ENCODE results near the gene B3GNT5.
A peak's percentile ranks its signal among the peaks of the same experiment; 100 is the strongest.

The B3GNT5 gene

DNA sequence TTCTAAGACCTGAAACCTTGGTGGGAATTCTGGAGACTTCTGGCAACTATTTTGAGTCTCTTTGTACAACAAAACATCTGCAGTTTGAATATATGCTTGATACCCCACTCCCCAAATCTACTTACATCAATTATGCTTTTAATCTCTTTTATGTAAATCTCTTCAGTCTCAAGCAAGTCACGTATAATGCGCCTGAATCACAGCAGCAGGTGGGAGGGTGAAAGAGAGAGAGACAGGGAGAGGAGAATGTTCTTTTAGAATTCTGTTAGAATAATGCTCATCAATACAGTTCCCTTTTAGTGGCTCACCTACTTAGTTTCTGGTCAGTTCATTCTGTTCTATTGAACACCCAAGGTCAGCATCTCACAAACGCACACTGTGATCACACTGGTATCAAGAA is 22.2 kb upstream of the B3GNT5 start:
- no peak for FAIRE-seq

DNA sequence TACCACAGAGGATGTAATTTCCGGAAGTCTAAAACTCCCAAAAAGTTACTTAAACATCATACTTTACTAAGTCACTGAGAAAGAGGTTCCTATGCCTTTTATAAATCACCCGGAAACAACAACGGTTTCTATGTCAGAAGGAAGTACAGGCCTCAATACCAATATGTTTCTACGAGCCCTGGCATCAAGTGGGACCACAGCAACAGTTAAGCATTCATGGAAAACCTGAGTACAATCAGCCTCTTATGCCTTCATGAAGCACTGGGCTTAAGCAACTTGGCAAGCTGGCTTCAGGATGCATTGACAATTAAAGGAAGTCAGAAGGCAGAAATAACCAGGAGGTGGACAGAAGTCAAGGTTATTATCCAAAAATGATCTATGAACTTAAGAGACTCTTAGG is 19.1 kb upstream of the B3GNT5 start:
- no peak for FAIRE-seq

DNA sequence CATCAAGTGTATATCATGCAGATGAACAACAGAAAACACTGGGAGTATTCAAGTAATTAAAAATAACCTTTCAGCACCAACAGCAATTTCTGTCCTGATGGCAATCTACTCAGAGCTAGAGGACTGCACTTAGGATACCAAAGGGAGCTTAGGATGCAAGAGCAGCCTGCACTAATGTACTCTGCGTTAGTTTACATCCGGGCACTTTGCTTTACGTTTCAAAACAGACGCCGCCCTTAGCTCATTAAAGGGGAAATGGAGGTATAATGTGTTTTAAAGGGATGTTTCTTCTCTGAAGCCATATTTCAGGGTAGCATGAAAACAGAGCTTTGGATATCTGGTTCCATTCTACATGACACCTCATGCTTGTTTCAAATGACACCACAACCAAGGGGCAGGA is 14.0 kb upstream of the B3GNT5 start:
- no peak for FAIRE-seq

DNA sequence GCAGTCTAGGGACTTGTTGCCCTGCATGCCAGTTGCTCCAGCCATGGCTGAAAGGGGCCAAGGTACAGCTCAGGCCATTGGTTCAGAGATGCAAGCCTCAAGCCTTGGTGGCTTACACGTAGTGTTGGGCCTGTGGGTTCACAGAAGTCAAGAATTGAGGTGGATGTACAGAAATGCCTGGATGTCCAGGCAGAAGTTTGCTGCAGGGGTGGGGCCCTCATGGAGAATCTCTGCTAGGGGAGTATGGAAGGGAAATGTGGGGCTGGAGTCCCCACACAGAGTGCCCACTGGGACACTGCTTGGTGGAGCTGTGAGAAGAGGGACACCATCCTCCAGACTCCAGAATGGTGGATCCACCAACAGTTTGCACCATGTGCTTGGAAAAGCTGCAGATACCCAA is 10.6 kb upstream of the B3GNT5 start:
- FAIRE-seq, result no peak

DNA sequence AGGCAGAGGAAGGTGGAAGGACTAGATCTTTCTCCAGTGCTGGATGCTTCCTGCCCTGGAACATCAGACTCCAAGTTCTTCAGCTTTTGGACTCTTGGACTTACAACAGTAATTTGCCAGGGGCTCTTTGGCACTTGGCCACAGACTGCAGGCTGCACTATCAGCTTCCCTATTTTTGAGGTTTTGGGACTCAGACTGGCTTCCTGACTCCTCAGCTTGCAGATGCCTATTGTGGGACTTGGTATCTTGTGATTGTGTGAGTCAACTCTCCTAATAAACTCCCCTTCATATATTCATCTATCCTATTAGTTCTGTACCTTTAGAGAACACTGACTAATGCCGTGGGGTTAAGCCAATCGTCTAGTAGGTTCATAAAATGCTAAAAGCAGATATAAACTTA is 8.8 kb upstream of the B3GNT5 start:
- FAIRE-seq, result no peak

DNA sequence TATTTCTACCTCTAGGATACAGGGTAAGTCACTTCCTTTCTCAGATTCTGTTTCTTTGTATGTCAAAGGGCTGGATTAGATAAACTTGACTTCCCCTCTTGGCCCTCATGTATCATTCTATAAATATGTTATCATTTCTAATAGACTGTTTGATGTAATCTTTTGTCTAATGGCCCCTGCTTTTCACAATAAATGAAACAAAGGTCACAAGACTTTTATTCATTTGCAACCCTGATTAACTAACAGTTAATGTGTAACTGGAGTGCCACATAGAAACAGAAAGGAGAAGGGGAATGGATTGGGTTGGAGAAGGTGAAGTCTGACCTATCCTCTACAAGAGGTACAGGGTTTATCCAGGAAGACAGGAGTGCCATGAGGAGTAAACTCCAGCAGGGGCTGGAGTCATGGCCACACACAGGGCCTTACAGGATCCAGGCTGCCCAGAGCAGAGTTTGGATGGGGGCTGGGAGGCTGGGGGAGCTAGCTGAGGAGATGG is 8.0 kb upstream of the B3GNT5 start:
- FAIRE-seq, result no peak

DNA sequence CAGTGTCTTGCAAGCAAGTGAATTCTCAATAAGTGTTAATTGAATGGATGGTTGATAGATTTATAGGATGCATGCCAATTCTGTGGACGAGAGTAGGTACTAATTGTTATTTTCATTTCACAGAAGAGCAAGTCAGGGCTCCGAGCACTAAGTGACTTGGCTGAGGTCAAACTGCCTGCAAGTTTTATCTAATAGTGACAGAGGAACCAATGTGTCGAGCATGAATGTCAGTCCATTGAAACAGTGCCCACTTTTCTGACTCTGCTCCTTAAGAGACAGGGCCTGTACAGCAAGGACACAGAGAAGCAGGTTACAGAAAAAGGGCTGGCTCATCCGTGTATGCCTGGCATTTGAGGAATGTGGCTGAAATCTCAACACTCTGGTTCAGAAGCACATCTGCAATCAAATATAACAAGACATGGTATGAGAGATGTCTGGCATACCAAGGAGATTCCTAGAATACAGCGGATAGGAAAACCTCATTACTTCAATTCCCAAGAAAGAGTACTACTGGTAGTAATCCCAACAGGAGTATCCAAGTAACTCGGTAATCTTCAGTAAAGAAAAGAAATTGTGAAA is 6.0 kb upstream of the B3GNT5 start:
- FAIRE-seq, result no peak

DNA sequence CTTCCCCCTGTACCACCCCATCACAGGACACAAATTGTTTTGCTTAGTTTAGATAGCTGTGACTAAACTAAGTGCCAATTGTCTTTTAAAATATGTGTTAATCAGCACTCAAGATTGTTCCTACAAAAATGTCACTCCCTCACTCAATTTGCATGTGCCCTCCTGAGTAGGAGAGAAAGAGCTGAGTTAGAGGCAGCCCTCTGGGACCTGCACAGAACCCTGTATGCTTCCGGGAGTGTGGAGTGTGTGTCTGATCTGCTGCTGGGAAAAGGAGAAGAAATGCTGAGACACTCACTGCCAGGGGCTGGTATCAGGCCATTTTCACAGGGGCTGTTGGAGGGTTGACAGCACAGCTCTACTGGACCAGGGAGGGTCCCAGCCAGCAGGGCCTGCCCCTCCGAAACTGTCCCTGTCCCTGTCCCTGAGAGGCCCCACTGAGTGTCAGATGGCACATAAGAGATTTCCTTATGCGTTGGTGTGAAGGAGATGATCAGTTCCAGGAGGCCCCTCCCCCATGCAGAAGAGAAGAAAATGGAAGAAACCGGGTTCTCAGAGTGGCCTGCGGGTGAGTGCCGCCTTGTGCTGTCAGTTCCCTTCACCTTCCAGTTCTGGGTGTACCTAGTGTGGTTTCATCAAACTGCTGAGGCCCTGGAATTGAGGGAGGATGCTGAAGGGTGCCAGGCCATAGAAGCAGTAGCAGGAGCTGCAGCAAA is 3.9 kb upstream of the B3GNT5 start:
- no peak for FAIRE-seq

DNA sequence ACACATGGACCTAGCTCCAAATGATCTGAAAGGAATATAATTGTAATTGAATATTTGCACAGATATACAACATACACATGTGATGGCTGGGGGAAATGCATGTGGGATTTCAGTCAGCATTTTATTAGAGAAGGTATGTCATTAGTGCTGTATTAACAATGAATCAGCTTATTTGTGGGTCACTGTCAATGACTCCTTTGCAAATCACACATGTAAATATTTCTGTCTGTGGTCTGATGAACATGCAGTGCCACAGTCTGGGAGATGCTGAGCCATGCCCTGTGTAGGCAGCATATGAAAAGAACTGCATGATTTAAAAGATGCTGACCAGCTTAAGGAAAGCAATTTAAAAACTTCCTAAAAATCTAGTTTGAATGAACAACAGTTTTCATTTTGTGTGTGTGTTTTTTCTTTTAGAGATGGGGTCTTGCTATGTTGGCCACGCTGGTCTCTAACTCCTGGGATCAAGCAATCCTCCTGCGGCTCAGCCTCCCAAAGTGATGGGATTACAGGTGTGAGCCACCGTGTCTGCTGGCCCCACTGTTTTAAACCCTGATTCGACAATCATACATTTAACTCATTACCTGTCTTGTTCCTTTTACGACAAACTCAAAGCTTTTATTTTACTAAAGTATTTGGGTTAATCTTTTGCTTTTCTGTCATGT is 803 bp upstream of the B3GNT5 start:
- FAIRE-seq, result no peak

DNA sequence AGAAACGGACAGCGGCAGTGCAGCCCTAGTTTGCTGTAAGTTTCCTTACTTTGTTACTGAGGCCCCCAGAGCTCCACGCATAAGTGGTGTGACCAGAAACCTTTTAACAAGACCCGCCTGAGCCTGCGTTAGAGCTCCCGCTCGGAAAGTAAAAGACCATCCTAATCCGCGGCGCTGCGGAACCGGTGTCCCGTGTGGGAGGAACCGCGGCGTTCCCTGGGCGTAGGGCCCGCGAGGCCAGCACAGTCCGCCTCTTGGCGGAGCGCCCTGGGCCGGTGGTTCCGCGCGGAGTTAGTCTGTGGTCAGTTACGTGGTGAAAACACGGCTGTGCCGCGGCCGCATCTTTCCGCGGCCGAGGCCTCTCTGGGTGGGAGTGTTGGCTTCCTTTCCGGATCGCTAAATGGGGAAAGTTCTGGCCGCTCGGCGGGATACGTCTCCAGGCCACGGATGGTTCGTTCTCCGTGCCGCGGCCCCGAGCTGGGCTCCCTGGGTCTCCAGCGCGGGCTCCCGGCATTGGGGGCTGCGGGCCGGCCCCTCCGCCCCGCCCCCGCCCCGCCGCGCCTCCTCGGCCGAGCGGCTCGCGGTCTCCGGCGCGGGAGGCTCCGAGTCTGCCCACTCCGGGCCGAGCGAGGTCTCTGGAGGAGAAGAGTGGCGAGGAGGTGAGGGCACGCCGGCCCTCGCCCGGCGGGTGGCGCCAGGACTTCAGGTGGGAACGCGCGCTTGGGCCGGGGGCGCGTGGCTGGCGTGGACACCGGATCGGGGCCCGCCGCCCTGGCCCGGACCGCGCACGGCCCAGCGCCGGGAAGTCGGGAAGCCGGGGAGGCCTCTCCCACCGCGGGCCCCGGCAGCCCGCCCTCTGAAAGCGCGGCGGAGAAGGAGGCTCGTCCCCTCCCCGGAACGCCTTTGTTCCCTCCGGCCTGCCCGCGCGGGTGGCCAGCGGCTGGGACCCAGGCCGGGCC is 754 bp downstream of the B3GNT5 start:
- FAIRE-seq, result no peak

DNA sequence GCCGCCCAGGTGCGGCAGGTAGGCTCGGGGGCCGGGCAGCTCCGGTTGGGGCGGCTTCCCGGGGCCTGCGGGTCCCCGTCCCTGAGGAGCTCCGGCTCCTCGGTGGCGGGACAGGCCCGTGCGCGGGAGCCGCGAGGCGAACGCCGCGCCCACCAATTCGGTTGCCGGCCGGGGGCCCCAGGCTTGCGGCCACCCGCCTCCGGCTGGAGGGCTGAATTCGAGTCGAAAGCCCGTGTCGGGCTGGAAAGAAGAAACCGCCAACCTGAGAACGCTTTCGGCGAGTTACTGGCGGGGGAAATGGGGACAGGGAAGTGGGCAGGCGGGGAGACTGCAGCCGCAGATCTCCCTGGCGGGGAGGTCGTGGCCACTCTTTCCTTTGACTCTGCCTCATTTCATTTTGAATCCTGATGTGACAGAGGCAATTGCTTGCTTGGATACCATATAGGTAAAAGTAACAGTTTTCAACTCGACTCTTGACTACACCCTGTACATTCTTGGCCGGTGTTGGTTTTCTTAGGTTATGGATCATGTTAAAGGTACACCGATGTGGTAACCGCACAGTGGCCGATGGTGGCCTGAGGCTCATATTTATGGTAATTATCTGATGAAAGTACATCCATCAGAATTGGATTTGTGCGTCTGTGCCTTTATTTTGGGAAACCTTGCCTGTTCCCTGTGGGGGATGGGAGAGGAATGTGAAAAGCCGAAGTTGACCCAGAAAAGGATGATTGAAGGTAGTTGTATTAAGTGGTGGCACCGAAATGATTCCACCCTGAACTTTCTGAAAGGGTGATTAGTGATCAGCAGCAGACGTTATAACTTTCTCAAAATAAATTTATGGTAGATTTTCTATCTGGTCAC is 1.7 kb downstream of the B3GNT5 start:
- FAIRE-seq, result no peak

DNA sequence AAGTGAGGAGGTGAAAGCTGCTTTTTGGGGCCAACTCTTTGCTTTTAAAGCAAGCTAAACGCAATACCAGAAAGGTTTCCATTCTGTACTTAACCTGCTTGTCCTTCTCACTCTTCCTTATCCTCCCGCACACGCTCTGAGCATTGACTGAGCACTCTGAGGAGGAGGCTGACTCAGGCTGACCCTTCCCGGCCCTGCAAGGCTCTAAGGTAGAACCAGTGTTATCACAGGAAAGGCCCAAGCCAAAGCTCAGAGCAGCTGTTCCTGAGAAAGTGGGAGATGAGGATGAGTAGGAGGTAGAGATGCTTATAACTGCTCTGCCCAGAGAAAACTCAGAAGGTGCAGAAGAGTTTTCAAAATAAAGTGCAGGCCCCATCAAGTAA is 2.3 kb downstream of the B3GNT5 start:
- no peak for FAIRE-seq

DNA sequence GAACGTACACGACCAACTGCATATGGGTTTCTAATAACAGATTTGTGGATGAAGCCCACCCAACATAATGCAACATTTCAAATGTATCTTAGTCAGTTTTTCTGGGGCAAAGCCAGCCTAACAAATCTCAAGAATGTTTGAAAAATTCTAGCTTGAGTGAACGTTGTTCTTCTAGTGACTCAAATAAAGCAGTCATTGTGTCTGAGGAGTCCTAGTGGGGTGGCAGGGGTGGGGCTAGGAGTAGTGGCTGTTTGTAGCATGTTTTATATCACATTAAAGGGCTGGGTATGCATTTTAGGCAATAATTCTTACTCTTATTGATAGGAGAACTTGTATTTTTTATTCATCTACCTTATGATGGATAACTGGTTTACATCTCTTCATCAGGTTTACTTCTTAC is 6.0 kb downstream of the B3GNT5 start:
- no peak for FAIRE-seq

DNA sequence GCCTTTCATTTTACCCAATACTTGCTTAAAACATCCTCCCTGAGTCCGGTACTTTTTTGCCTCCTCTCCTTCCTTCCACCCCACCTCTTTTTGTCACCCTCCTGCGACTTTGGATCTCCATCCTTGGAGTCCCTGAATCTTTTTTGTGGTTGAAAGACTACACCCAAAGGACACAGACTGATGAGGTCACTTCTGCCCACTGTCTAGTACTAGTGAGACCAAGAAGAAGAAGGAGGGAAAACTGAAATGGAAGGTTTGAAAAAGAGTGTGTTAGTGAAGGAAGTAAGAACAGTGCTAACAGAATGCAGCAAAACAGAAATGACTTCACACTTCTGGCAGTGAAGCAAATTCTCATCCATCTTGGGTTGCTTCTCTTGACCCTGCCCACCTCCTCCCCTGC is 6.6 kb downstream of the B3GNT5 start:
- no peak for FAIRE-seq

DNA sequence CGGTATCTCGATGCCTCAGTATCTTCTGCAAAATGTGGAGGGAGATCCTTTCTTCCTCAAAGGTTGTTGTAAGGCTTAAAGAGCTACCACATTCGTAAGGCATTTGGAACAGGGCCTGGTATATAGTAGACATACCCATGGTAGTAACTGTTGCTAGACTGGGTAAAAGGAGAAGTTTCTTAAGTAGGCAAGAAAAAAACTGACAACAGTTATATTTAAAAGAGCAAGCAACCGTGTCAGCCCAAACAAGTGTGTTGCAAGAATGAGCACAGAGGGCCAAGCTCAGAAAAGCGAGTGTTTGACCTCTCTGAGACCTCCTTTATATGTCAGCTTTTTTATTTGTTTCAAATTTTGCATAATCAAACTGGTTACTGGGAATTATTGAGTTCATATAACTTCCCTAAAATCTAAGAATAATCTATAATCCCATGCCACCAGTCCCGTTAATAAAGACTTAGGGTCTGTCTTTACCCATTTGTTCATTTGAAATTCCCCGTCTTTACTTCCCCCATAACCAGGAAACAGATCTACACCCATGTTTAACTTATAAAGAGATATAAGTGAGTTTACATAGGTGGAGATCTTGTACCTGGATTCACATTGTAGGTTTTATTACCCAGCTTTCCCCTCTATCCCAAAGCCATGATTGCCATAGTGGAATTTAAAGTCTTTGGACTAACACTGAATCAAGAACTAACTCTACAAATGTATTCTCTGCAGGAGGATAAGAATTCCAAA is 7.3 kb downstream of the B3GNT5 start:
- FAIRE-seq, result peak; percentile 60

DNA sequence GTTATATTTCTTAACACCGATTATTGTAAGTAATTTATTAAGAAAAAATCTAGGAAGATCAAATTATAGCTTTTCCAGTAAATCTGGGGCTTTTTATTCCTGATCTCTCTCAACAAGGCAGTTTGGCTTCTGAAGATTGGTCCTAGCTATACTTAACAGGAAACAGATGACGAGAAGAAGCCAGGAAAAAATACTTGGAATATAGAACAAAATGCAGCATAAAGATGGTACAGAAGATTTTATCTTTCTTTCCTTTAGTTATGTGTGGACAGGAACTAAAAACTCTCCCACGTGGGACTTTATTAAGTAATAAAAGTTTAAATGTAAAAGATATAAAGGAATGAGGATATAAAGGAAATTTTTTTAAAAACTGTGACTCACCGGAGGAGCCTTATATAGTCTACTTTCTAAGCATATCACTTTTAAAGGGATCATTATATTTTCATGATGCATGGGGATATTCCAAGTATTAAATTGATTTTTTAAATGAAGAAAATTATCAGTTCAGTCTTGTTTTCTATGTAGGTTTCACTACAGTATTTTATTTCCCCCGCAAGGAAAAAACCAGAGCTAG is 8.2 kb downstream of the B3GNT5 start:
- no peak for FAIRE-seq

DNA sequence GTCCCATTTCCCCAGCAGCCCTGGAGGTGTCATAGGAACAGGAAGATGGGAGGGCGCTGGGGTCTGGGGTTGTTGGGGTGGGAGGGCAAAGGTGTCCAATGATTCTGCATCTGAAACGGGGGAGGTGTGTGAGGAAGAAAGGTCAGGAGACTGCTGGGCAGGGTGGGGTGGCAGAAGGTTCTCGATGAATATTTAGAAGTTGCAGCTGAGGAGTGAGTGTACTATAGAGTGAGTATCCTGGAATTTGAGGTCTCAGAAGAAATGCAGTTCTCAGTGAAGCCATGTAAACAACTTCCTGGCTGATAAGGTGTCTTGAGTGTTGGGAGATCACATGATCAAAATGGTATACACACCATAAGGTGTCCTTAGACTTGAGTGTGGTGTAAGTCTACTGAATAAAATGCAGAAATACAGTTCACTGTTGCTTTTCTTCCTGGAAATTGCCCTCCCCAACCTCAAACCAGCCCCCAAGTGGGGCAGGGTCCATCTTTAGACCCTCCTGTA is 9.9 kb downstream of the B3GNT5 start:
- FAIRE-seq, result no peak

DNA sequence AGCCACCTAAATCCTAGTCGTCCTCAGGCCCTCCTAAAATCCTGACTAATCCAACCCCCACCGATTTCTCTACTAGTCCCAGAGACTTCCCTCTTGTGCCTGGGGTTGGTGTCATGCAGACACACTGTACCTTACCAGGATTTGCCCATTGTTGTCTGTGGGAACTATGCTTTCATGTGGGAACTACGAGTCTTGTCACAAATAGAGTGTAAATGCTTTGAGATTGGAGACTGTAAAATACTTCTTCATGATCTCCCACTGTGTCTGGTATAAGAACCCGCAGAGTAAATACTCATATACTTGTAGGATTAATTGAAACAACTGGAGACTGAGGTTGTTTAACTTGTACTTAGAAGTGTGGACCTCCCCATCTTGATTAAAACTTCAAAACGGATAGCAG is 11.2 kb downstream of the B3GNT5 start:
- no peak for FAIRE-seq

DNA sequence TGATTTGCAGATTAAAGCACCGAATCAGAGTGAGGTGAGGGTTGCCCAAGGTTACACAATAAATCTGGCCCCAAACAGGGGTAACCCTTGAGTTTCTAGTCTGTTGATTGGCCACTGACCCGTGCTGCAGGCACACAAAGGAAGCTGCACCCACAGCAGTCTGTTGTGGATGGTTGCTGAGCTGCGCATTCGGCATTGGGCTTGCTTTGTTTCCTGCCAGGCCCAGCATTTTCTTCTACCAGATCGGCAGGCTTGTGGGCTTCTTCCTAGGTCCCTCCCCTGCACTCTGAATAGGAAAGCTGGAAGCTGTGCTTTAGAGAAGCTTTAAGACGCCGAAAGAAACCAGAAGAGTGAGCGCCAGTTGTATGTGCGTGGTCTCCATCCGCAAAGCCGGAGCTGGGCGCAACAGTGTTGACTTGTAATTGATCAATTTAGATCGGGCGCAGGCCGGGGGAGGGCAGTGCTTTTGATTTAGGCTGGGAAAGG is 12.1 kb downstream of the B3GNT5 start:
- FAIRE-seq, result no peak

DNA sequence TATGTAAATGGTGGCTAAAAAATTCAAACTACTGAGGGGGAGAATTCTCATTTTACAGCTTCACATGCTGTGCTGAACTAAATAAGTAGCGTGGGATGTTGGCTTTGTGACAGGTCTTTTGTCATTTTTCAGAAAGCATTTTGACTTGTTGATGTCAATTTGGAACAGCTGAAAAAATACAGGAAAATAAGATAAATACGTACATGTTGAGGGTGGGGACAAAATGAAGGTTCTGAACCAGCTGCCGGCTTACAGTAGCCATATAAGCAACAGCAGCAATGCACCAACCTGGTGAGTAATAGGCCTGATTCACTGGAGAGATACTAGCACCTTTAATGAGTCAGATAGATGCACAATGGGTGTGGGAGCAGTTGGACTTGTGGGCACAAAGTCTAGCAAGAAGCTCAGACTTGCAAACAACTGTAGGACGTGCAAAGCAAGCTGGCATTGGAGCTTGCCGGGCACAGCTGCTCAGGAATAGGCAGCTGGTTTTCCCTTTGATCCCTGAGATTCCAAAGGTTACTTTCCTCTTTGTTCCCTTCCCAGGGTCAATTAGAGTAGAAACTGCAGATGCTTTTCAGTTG is 12.9 kb downstream of the B3GNT5 start:
- peak; percentile 55 for FAIRE-seq

All from colon (tissue), 2 donors.